ENCODE measurements around the gene ADORA2A. TPM values are rescaled to one million over a fixed set of nuclear protein-coding genes. Genes with fewer than 3 reads are reported as not detected.

The ADORA2A gene
- total RNA-seq, 3 donors from 2014 or later, result 1.8 to 4.3 (median 3.4) TPM

DNA sequence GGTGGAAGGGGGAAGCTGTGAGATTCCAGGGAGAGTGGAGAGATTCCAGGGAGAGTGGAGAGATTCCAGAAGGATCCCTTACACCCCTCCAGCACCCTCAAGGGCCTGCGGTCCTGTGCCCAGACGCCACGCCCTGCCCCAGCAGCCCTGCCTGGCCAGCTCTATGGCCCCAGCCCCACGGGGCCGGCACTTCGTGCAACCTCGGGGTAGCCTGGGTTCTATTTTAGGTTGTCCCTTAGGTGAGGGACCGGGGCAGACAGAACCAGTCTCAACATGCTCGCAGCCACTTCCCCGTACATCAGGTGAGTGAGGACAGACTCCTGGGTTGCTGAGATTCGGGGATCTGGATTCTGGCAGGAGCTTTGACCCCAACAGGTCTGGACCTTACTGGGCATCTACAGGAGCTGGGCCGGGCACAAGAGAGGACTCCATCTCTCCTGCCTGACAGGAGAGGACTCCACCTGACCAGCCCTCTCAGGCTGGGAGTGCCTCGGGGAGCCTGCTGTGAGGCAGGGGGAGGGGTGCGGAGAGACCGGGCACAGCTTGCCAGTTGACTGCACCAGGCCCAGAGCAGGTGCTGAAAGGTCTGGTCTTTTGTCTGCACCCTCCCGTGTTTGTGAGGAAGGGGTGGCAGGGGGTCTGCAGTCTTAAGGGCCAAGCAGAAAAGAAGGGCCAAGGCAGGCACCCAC is 8.5 kb upstream of the ADORA2A start:
- TF ChIP-seq, protein P1, sequence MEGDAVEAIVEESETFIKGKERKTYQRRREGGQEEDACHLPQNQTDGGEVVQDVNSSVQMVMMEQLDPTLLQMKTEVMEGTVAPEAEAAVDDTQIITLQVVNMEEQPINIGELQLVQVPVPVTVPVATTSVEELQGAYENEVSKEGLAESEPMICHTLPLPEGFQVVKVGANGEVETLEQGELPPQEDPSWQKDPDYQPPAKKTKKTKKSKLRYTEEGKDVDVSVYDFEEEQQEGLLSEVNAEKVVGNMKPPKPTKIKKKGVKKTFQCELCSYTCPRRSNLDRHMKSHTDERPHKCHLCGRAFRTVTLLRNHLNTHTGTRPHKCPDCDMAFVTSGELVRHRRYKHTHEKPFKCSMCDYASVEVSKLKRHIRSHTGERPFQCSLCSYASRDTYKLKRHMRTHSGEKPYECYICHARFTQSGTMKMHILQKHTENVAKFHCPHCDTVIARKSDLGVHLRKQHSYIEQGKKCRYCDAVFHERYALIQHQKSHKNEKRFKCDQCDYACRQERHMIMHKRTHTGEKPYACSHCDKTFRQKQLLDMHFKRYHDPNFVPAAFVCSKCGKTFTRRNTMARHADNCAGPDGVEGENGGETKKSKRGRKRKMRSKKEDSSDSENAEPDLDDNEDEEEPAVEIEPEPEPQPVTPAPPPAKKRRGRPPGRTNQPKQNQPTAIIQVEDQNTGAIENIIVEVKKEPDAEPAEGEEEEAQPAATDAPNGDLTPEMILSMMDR (IDR thresholded peaks at IDR 0.05), result no peak
- TF ChIP-seq POLR2A (IDR thresholded peaks at IDR 0.05) (no peak), POLR2AphosphoS5 (IDR thresholded peaks at IDR 0.05) (no peak)
- Histone ChIP-seq H3K4me1 (peaks cover 0 to 11% of the 10 kb centered on the region in 2 donors), H3K4me3 (no peak overlapping the region), H3K36me3 (no peaks in the 10 kb centered on the region), H3K27me3 (no peaks in the 10 kb centered on the region), H3K9me3 (no peaks in the 10 kb centered on the region), H3K27ac (no peak overlapping the region)
- DNase-seq (ENCODE audit: low spot score in 2 of 2), result no peak
- intact Hi-C loops (cut with DNase I; ENCODE audit: low total_unique reads), result no loop called here

DNA sequence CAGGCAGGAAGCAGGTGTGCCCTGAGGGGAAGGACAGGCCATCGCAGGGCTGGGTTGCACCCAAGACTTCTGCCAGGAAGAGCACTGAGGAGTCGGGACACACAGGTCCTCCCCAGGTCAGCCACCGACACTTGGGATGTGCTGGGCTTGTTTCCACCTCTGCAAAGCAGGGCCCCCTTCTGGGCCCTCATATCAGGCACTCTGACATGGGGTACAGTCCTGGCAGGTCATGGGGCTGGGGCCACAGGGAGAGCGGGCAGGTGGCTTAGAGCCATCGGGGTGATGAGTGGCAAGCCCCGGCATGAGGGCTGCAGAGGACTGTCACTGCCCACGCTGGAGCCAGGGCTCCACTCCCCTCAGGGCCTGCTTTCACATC is 7.9 kb upstream of the ADORA2A start:
- Histone ChIP-seq H3K4me1 (peaks cover 0 to 11% of the 10 kb centered on the region in 2 donors), H3K9me3 (no peaks in the 10 kb centered on the region), H3K27ac (no peak overlapping the region), H3K4me3 (no peak overlapping the region), H3K27me3 (peaks cover 0 to 1% of the 10 kb centered on the region in 2 donors), H3K36me3 (no peaks in the 10 kb centered on the region)
- TF ChIP-seq, protein P1 (IDR thresholded peaks at IDR 0.05), result no peak
- no peak for TF ChIP-seq POLR2A (IDR thresholded peaks at IDR 0.05)
- TF ChIP-seq POLR2AphosphoS5 (IDR thresholded peaks at IDR 0.05), result no peak
- intact Hi-C loops (cut with DNase I; ENCODE audit: low total_unique reads), result no loop called here
- DNase-seq (ENCODE audit: low spot score in 2 of 2), result no peak

DNA sequence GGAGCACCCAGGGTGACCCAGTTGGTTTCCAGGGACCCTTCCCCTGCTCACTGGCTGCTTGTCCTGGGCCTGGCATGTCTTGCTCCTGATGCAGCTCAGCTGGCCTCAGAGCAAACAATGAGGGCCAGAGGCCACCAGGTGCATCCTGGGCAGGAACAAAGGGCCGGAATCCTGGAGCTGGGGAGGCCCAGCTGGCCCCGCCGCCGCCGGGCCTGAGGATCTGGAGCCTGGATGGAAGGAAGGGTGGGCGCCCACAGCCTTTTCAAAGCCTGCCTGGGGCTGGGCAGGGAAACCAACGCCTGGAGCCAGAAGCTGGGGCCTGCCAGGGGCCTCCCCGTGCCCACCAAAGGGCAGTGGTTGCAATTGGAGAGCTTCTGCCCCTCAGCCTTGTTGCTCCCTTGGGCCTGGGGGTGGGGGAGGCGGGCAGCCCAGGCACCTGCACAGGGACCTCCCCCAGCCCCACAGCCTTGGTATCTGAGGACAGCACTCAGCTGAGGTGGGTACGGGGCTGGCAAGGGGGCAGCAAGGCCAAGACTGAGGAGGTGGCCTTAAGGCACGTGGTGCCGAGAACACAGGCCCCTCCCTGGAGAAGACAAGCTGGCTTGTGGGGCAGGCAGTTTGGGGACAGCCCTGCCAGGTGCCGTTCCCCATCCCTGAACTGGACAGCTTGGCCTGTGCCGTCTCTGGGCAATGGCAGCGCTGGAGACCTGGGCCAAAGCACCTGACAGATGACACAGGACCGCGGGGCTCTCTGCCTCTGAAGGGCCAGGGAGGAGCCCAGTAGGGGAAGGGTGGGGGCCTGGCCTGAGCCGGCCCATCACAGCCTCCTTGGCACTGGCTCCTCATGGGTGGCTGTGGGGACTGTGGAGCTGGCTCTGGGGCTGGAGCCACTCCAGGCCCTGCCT is 7.1 kb upstream of the ADORA2A start:
- H3K9me3 ChIP-seq, result no peaks in the 10 kb centered on the region
- no peak for DNase-seq (ENCODE audit: low spot score in 2 of 2)
- intact Hi-C loops (cut with DNase I; ENCODE audit: low total_unique reads), result no loop called here
- peak overlapping the region in 1 of 2 donors; percentile 48 for H3K27ac ChIP-seq
- H3K4me3 ChIP-seq, result no peak overlapping the region
- H3K27me3 ChIP-seq, result peaks cover 0 to 7% of the 10 kb centered on the region in 2 donors
- TF ChIP-seq POLR2AphosphoS5 (IDR thresholded peaks at IDR 0.05) (peak in 2 of 3 donors; percentile 11 to 23), POLR2A (IDR thresholded peaks at IDR 0.05) (no peak)
- TF ChIP-seq, protein P1 (IDR thresholded peaks at IDR 0.05), result no peak
- H3K4me1 ChIP-seq, result peaks cover 0 to 11% of the 10 kb centered on the region in 2 donors
- H3K36me3 ChIP-seq, result no peaks in the 10 kb centered on the region

DNA sequence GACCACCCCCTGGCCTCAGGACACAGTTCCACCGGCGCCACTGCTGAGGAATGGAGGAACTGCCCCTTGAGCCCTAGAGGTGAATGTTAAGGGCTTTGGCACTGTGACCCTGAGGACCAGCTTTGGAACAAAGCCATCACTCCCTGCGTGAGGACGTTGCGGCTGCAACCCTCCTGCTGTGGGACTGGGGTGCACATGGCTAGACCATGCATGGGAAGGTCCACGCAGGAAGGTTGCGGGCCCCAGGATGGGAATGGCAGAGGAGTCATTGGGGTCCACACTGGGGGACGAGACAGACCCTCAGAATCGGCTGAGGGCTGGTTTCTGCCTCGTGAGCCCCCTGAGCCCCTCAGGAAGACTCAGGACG is 6.4 kb upstream of the ADORA2A start:
- Histone ChIP-seq H3K9me3 (no peaks in the 10 kb centered on the region), H3K4me3 (no peak overlapping the region), H3K27ac (peak overlapping the region in 1 of 2 donors; percentile 48), H3K36me3 (no peaks in the 10 kb centered on the region), H3K27me3 (peaks cover 0 to 7% of the 10 kb centered on the region in 2 donors), H3K4me1 (peaks cover 0 to 11% of the 10 kb centered on the region in 2 donors)
- no peak for TF ChIP-seq POLR2AphosphoS5 (IDR thresholded peaks at IDR 0.05)
- no peak for TF ChIP-seq POLR2A (IDR thresholded peaks at IDR 0.05)
- TF ChIP-seq, protein P1 (IDR thresholded peaks at IDR 0.05), result no peak
- DNase-seq (ENCODE audit: low spot score in 2 of 2), result no peak
- intact Hi-C loops (cut with DNase I; ENCODE audit: low total_unique reads), result no loop called here

Data from breast epithelium (tissue), 4 donors.